NCI-H2107 treated with DMSO at 0.1 percent for 48 hours (cell line): ENCODE measurements around the gene EVA1C.
"Not testable (repeated sequence)": the region's sequence is repeated elsewhere in the genome, so short reads cannot be mapped to it uniquely, and the experiment has no call there.

Source experiments
- DNase-seq: peaks from one replicate; lab custom pipeline; 2025; ENCODE audit not compliant: unreplicated experiment; lab: John Stamatoyannopoulos, UW

The EVA1C gene

GRCh38 chr21:32492376-32492775 is 79.9 kb downstream of the EVA1C start:
- no peak for DNase-seq

GRCh38 chr21:32494934-32495709 is 82.6 kb downstream of the EVA1C start:
- no peak for DNase-seq

- DNase-seq = no peak
These were observed 84.1 kb downstream of the EVA1C start for GRCh38 chr21:32496568-32496967.

GRCh38 chr21:32499249-32500055 is 86.9 kb downstream of the EVA1C start:
- DNase-seq = no peak

GRCh38 chr21:32503641-32504040 is 91.1 kb downstream of the EVA1C start:
- DNase-seq = not testable (repeated sequence)

- not testable (repeated sequence) for DNase-seq
These were observed 93.3 kb downstream of the EVA1C start for GRCh38 chr21:32505767-32506166.

GRCh38 chr21:32506411-32506965 is 94.0 kb downstream of the EVA1C start:
- not testable (repeated sequence) for DNase-seq

- DNase-seq = no peak
These were observed 94.9 kb downstream of the EVA1C start for GRCh38 chr21:32507342-32507919.

- DNase-seq = not testable (repeated sequence)
These were observed 95.5 kb downstream of the EVA1C start for GRCh38 chr21:32508036-32508435.

- DNase-seq = no peak
These were observed 96.1 kb downstream of the EVA1C start for GRCh38 chr21:32508558-32508957.

GRCh38 chr21:32508975-32509374 is 96.5 kb downstream of the EVA1C start:
- not testable (repeated sequence) for DNase-seq

GRCh38 chr21:32514275-32515055 is 102.0 kb downstream of the EVA1C start:
- no peak for DNase-seq

GRCh38 chr21:32515874-32516273 is 103.4 kb downstream of the EVA1C start:
- no peak for DNase-seq

GRCh38 chr21:32516756-32517649 is 104.5 kb downstream of the EVA1C start:
- DNase-seq = no peak

- DNase-seq = no peak
These were observed 107.7 kb downstream of the EVA1C start for GRCh38 chr21:32519945-32520874.

GRCh38 chr21:32520875-32521735 is 108.6 kb downstream of the EVA1C start:
- DNase-seq = no peak

GRCh38 chr21:32521736-32522355 is 109.3 kb downstream of the EVA1C start:
- no peak for DNase-seq
